Melanocyte of skin (primary cell): ENCODE results near the gene CACNA1D. TPM values are rescaled to one million over a fixed set of nuclear protein-coding genes. Genes with fewer than 3 reads are reported as not detected.

Experiments used
- small RNA-seq, 2 donors: library from RNA; depleted of rRNA; stranded (forward); fragments of <200 nt; gene quantifications; one replicate each; pipeline ENCODE3, GENCODE V24; 2012
- total RNA-seq, 2 donors: library from RNA; depleted of rRNA; stranded (reverse); fragments of >200 nt; gene quantifications; 2 replicates each; pipeline ENCODE4 v1.2.3, GENCODE V29; 2012

Gene CACNA1D
- 1 to 10 TPM; 1.7 to 4.8 TPM for total RNA-seq

DNA sequence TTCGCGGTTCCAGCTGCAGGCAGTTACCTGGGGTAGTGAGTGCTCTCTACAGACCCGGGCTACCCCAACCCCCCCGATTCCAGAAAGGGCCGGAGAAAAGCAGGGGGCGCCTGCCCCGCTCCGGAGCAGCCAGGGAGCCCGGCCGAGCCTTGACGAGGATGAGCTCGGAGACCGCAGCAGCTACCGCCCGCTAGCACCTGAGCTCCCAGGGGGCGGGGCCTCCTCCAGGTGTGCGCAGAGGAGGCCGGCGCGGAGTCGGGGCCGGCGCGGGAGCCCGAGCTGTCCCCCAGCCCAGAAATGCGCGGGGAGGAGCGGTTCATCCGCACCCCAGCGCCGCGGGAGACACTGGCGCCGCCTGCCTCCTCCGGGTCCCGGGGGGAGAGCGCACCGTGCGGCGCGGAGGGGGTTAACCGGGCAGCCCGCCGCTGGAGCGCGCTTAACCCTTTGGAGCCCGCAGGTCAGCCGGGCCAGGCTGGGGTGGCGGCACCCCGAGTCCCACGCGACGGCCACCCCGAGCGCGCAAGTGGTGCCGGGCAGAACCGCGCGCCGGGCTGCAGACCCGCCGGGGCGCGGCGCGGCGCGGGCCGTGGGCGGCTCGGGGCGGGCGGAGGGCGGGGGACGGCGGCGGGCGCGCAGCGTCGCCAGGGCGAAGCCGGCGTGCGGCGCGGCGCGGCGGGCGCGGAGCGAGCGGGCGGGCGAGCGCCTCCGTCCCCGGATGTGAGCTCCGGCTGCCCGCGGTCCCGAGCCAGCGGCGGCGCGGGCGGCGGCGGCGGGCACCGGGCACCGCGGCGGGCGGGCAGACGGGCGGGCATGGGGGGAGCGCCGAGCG is at the start of gene CACNA1D:
CACNA1D (plus strand) TSS at position 649 of the 829 bp plus-strand sequence. CDS start 556 bp downstream, outside the sequence.

DNA sequence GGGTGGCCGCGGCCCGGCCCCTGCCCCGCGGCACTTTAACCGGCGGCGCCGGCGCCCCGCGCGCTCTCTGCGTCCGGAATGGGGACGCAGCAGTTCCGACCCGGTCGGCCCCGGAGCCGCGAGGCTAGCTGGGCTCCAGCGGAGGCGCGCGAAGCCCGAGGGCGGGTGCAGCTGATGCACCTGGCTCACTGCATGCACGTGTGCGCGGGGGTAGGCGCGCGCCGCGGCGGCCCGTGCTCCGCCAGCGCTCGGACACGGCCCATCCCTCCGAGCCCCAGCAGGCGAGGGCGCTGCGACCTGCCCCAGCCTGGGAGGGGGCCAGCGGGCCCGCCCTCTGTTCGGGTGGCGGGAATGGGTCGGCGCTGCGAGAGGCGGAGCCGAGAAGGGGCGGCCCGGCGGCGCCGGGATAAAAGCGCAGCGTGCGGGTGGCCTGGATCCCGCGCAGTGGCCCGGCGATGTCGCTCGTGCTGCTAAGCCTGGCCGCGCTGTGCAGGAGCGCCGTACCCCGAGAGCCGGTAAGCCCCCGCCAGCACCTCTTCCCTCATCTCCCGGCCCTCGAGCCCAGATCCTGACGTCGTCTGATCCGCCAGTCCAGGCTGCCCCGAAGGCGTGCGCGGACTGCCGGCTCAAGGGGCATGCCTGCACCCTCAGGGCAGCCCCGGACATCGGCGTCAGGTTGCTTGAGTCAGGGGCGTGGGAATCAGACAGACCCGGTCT is 351.9 kb downstream of the CACNA1D start, which contains the start of the genes CHDH and IL17RB:
CHDH (minus strand) TSS at position 286 of the 717 bp plus-strand sequence. CDS start 22,411 bp downstream, outside the sequence.
IL17RB (plus strand) TSS at position 435 of the 717 bp plus-strand sequence; CDS start at position 456, 21 bp downstream.

Small RNAs within 50 kb of the gene (small RNA-seq; reads per million reads assigned to genes)
- gene AC012467.1 (0 reads per million in 2 donors), gene RF00154 (19.2 to 26.6 reads per million in 2 donors)

Other genes starting within 250 kb of the CACNA1D start
- gene TKT, start 238.6 kb upstream of the CACNA1D start, total RNA-seq = 100 to 1,000 TPM; 487 to 696 TPM
- gene DCP1A, start 147.1 kb upstream of the CACNA1D start, total RNA-seq = 10 to 100 TPM; 24.4 to 27.3 TPM